Endothelial cell of umbilical vein (primary cell): Measurements from ENCODE around the gene ZPLD1. TPM values are rescaled to one million over a fixed set of nuclear protein-coding genes. Genes with fewer than 3 reads are reported as not detected.

Experiments used
- BruUV-seq: library from RNA; stranded (reverse); fragments of 400-500 nt; replicated peaks from 2 replicates; lab custom pipeline; 2021; lab: Mats Ljungman, UMichigan
- CTCF ChIA-PET: fragments of 300-600, 350-600 bp; sonication (Branson Sonifier 250); formaldehyde crosslinking; loops from one replicate; lab custom pipeline; 2021; ENCODE audit warnings: antibody characterized with exemption, inconsistent platforms; lab: Charles Lee
- POLR2A ChIA-PET: fragments of 300-600, 350-600 bp; sonication (Branson Sonifier 250); formaldehyde crosslinking; loops from one replicate; lab custom pipeline; 2021; ENCODE audit warnings: antibody characterized with exemption, inconsistent platforms; lab: Charles Lee
- DNase-seq: peaks from one replicate; pipeline ENCODE4 v3.0.0-alpha.2; 2011; ENCODE audit warnings: low read depth, low spot score
- FAIRE-seq: peaks from 2 replicates; lab custom pipeline; 2011; peaks lifted over from hg19 to GRCh38; lab: Jason Lieb, UNC
- H2AFZ ChIP-seq: 2 replicates; pipeline ENCODE4 v1.6.0; 2012; ENCODE audit warnings: low read depth, low read length, control low read depth, inconsistent platforms
- H3K27ac ChIP-seq: 2 replicates; pipeline ENCODE4 v1.5.1; 2011; ENCODE audit warnings: low read depth, mild to moderate bottlenecking, control low read depth, low read length, moderate library complexity; ENCODE audit not compliant: insufficient read depth
- H3K27me3 ChIP-seq, 2 experiments: 2 replicates each; pipeline versions ENCODE4 v1.6.0 to v1.6.1; 2011; ENCODE audit warnings: low read length in 2 of 2, mixed read lengths in 1 of 2; ENCODE audit not compliant: control insufficient read depth in 2 of 2, insufficient read depth in 2 of 2
- H3K36me3 ChIP-seq, 2 experiments: 2 replicates in 1 of 2; 3 replicates in 1 of 2; pipeline ENCODE4 v1.5.1; 2011; ENCODE audit warnings: low read length in 2 of 2, mild to moderate bottlenecking in 1 of 2, moderate library complexity in 1 of 2; ENCODE audit not compliant: control insufficient read depth in 2 of 2, insufficient read depth in 2 of 2; ENCODE audit errors: extremely low read depth in 1 of 2
- H3K4me1 ChIP-seq: 3 replicates; pipeline ENCODE4 v1.5.1; 2011; ENCODE audit warnings: mild to moderate bottlenecking, low read length; ENCODE audit not compliant: control insufficient read depth, insufficient read depth; ENCODE audit errors: extremely low read depth
- H3K4me2 ChIP-seq: 2 replicates; pipeline ENCODE4 v1.6.1; 2011; ENCODE audit warnings: low read length, control low read depth, mixed read lengths; ENCODE audit not compliant: insufficient read depth
- H3K4me3 ChIP-seq, 3 experiments: fragments of 200-600 bp in 1 of 3; sonication (generic), shearing (Covaris generic) in 1 of 3; replicated peaks in 1 of 3; 2 replicates each; pipeline ENCODE4 v1.5.1; 2011 to 2016; ENCODE audit warnings: control low read depth in 3 of 3, low read length in 3 of 3, mild to moderate bottlenecking in 2 of 3, inconsistent platforms in 1 of 3, low read depth in 1 of 3, moderate library complexity in 1 of 3; ENCODE audit not compliant: insufficient read depth in 1 of 3
- H3K79me2 ChIP-seq: 2 replicates; pipeline ENCODE4 v1.6.0; 2012; ENCODE audit warnings: low read length, inconsistent platforms; ENCODE audit not compliant: control insufficient read depth, insufficient read depth
- H3K9ac ChIP-seq: replicated peaks from 2 replicates; pipeline ENCODE3; 2011; ENCODE audit warnings: low read length, control low read depth; ENCODE audit not compliant: insufficient read depth; ENCODE audit errors: extremely low read depth
- H3K9me1 ChIP-seq: replicated peaks from 3 replicates; pipeline ENCODE4 v1.6.0; 2011; ENCODE audit warnings: mild to moderate bottlenecking, low read length; ENCODE audit not compliant: control insufficient read depth, insufficient read depth; ENCODE audit errors: extremely low read depth
- H3K9me3 ChIP-seq: replicated peaks from 2 replicates; pipeline ENCODE4 v1.5.1; 2012; ENCODE audit warnings: low read length, inconsistent platforms; ENCODE audit not compliant: control insufficient read depth, insufficient read depth
- H4K20me1 ChIP-seq: replicated peaks from 2 replicates; pipeline ENCODE3; 2011; ENCODE audit warnings: mild to moderate bottlenecking, low read length; ENCODE audit not compliant: control insufficient read depth, insufficient read depth; ENCODE audit errors: extremely low read depth
- CTCF ChIP-seq, 2 donors: IDR thresholded peaks; 1 replicate in 1 of 2; 2 replicates in 1 of 2; pipeline ENCODE4 v1.5.1; 2011; ENCODE audit warnings: low read length in 2 of 2, mild to moderate bottlenecking in 2 of 2, moderate library complexity in 2 of 2, control low read depth in 1 of 2, inconsistent platforms in 1 of 2, low read depth in 1 of 2; ENCODE audit not compliant: insufficient read depth in 1 of 2; ENCODE audit errors: extremely low read depth in 1 of 2
- EZH2 ChIP-seq: IDR thresholded peaks from 2 replicates; pipeline ENCODE4 v1.6.1; 2012; ENCODE audit warnings: borderline replicate concordance, low read depth, mild to moderate bottlenecking, moderate library complexity, low read length, inconsistent platforms; ENCODE audit not compliant: severe bottlenecking
- FOS ChIP-seq: IDR thresholded peaks from 2 replicates; pipeline ENCODE4 v1.6.1; 2011; ENCODE audit warnings: mild to moderate bottlenecking, low read length, moderate library complexity, borderline replicate concordance; ENCODE audit not compliant: insufficient read depth
- GATA2 ChIP-seq: IDR thresholded peaks from 2 replicates; pipeline ENCODE4 v1.7.0; 2011; ENCODE audit warnings: low read depth, mild to moderate bottlenecking, moderate library complexity, mixed read lengths, low read length; ENCODE audit not compliant: insufficient read length, insufficient read depth
- JUN ChIP-seq: IDR thresholded peaks from 2 replicates; pipeline ENCODE4 v1.6.1; 2011; ENCODE audit warnings: borderline replicate concordance, low read depth; ENCODE audit not compliant: insufficient read length, insufficient read depth
- MAX ChIP-seq: IDR thresholded peaks from 2 replicates; pipeline ENCODE4 v1.6.1; 2011; ENCODE audit not compliant: insufficient read depth, insufficient read length
- MYC ChIP-seq: IDR thresholded peaks from one replicate; pipeline ENCODE4 v1.6.1; 2011; ENCODE audit warnings: mild to moderate bottlenecking, low read depth, low read length
- POLR2A ChIP-seq: IDR thresholded peaks from 2 replicates; pipeline ENCODE4 v1.6.1; 2012; ENCODE audit warnings: low read depth, mild to moderate bottlenecking, control low read depth, low read length
- POLR2AphosphoS5 ChIP-seq: IDR thresholded peaks from 2 replicates; pipeline ENCODE4 v1.6.1; 2012; ENCODE audit warnings: low read depth, mild to moderate bottlenecking, control low read depth, low read length, moderate library complexity; ENCODE audit not compliant: insufficient read depth
- dilution Hi-C: fragments of 300-500 bp; cut with MboI; formaldehyde crosslinking; loops from one replicate; pipeline ENCODE4 v1.15.0; 2019; ENCODE audit warnings: low sequenced_read_pairs; ENCODE audit not compliant: extremely low pct_ligation_motif_present
- intact Hi-C: fragments of 100-400 bp; cut with micrococcal nuclease; formaldehyde crosslinking; loops from one replicate; pipeline ENCODE4 v1.10.0; 2022
- polyA plus RNA-seq, 4 experiments: library from polyadenylated mRNA; depleted of rRNA in 3 of 4; stranded (reverse) in 3 of 4; unstranded in 1 of 4; fragments of >200 nt; gene quantifications; 2 replicates each; pipeline versions ENCODE4 v1.2.1 to v1.2.3, GENCODE V29; 2011 to 2012; ENCODE audit warnings: missing spikeins in 1 of 4
- total RNA-seq: library from RNA; stranded (reverse); gene quantifications from 2 replicates; pipeline ENCODE4 v1.2.3, GENCODE V29; 2021

Gene ZPLD1
- total and polyA plus RNA-seq, 2 donors (not counting 3 experiments of a cell fraction or from before 2014, with no cell fraction given): not detected

- CTCF ChIA-PET: interaction anchor here (1.3 to 2.8 kb wide), 2 partner anchors 10 to 48 kb away, joined by 3 to 7 read pairs; no protein-coding TSS in a partner anchor
- FAIRE-seq: no peak
Measured at GRCh38 chr3:102488331-102488730, 53.5 kb downstream of the ZPLD1 start.

More at GRCh38 chr3:102488331-102488730, 53.5 kb downstream of the ZPLD1 start:
- Histone ChIP-seq H3K4me1 (no peaks in the 10 kb centered on the region), H4K20me1 (no peaks in the 10 kb centered on the region), H3K27me3 (no peaks in the 10 kb centered on the region), H3K9me3 (no peaks in the 10 kb centered on the region), H3K9ac (no peak overlapping the region), H3K4me2 (no peak overlapping the region), H2AFZ (no peak overlapping the region), H3K4me3 (no peak overlapping the region), H3K27ac (no peak overlapping the region), H3K36me3 (no peaks in the 10 kb centered on the region), H3K79me2 (no peaks in the 10 kb centered on the region), H3K9me1 (no peaks in the 10 kb centered on the region)
- BruUV-seq: no TSS peak
- intact Hi-C loops: no loop called here
- no peak for TF ChIP-seq POLR2A
- TF ChIP-seq GATA2: no peak
- no peak for TF ChIP-seq FOS
- no peak for TF ChIP-seq POLR2AphosphoS5
- no peak for TF ChIP-seq CTCF (IDR thresholded peaks at IDR 0.05; ENCODE audit: extremely low read depth in 1 of 2, insufficient read depth in 1 of 2, low read depth in 1 of 2, low read length in 2 of 2)
- TF ChIP-seq EZH2: no peak
- no peak for TF ChIP-seq MAX
- TF ChIP-seq MYC: no peak
- no peak for TF ChIP-seq JUN
- POLR2A ChIA-PET: no interaction called here
- no peak for DNase-seq
- dilution Hi-C loops: no loop called here
